GM19463 (cell line): Measurements from ENCODE around the gene MMP24OS.
"Not testable (repeated sequence)": the region's sequence is repeated elsewhere in the genome, so short reads cannot be mapped to it uniquely, and the experiment has no call there.

Experiments
- ATAC-seq: cut with Tn5 transposase; IDR thresholded peaks from one replicate; pipeline ENCODE4 v1.9.1; 2021; ENCODE audit warnings: mild to moderate bottlenecking, moderate library complexity; ENCODE audit not compliant: unreplicated experiment

Gene MMP24OS

DNA sequence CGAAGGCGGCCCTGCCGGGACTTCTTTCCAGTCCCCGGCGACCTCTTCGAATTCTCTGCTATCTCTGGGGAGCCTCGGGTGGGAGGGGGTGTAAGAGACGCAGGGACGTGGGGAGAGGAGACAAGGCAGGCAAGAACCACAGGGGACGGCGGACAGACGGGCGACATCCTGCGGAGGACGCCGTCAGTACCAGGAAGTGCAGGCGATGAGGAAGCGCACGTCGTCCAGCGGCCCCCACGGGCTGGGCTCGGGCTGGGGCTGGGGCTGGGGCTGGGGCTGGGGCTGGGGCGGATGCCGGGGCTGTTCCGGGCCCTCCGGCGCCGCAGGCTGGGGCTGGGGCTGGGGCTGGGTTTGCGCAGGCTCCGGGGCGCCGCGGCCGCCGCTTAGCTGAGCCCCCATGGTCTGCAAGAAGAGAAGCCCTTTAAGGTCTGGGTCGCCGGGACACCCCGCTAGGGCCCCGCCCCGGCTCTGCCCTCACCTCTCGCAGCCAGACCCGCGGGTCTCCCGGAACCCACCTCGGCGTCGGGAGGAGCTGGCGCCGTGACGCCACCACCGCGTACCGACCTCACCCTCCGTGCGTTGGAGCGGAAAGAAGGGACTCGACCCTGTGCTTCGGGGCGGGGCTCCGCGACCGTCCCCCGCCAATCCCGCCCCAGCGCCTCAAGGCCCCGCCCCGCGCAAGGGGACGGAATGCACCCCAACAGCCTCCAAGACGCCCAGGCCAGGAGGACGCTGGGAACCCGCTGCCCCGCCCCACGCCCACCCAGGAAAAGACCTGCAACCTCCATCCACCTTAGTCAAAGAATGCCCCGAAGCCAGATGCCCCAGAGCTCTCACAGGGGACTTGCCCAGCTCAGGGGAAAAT, at the start of gene MMP24OS:
Gene MMP24OS, minus strand, starts transcription at position 592 of the 865 bp plus-strand sequence. Its CDS starts 193 bp downstream, at position 399.
- ATAC-seq: peak; percentile 83

DNA sequence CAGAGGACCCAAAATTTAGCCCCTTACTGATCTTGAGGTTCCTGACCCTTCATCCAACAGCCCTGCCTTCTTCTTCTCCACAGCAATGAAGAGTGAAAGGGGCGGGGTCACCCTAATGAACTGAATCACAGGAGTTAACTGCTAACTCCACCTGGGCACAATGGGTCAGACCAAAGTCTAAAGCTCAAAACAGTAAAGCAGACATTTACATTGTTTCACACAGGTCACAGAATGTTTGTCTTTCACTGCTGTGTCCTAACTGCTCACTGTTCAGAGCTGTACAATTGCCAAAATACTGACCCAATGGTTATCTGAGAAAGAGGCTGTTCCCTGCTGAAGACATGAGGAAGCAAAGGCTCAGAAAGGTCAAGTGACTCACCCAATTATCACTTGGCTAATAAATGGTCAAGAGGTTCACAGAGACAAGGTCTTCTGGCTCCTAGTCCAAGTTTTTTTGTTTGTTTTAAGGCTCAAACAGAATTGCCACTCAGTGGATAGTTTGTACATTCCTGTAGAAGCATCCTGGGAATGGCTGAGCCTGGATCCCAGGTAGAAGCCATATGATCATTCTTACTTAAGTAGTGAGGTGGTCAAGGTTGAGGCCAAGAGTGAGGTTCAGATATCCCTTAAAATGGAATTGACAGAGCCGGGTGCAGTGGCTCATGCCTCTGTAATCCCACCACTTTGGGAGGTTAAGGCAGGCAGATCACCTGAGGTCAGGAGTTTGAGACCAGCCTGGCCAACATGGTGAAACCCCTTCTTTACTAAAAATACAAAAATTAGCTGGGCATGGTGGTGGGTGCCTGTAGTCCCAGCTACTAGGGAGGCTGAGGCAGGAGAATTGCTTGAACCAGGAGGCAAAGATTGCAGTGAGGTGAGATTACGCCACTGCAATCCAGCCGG, 49.4 kb upstream of the MMP24OS start:
- ATAC-seq: no peak

DNA sequence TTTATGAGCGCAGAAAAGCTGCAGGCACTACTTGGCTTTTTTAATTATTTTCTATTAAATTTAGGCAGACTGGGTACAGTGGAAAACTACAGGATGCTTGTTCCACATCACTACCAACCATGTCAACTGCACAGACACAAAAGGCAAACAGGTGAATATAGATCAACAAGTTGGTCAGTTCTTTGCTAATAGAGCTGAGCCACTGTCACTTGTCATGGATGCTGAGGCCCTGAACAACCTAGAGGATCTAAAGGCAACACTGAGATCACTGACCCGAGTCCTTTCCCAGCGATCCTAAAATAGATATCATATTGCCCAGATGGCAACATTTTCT, 48.8 kb upstream of the MMP24OS start:
- ATAC-seq: no peak

DNA sequence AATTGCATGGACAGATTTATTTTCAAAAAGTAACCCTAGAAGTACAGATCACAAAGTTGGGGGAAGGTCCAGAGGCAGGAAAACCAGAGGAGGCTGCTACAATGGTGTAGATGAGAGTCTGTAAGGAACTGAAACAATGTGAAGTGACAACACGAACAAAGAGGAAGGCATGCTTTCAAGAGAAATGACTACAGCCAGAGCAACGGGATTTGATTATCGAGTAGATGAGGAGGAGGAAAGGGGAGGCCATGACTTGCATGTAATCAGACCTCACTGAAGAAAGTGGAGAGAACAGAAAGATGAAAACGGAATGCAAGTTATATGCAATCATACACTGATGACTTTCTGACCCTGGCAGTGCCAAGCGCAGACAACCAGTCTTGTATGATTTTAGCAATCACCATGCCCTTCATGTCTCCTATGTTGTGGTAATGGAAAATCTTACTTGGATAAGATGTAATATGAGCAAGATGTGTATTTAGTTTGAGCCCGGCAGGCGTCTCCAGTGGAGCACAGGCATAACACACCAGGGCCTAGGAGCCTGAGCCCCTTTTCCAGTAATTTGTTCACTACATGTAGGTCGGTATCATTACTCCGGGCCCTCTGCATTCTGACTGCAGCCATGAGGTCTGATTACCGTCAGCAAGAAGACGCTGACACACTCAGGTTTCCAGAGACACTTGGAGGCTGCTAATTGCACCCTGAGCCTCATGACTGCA, 48.3 kb upstream of the MMP24OS start:
- no peak for ATAC-seq

DNA sequence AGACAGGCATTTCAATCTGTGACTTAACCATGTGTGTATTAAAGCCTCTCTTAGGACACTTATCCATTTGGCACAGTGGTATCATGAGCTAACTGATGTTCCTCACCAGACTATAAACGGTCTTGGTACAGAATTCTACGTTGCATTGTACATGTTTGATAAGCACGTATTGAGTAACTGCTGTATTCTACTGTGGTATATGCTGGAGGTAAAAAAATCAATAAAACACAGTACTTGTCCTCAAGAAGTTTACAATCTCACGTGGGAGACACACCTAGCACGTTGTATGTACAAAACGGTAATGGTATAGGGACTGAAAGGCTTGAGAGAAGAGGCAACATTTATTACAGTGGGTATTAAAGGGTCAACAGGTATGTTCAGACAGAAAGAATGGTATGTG, 47.5 kb upstream of the MMP24OS start:
- no peak for ATAC-seq

DNA sequence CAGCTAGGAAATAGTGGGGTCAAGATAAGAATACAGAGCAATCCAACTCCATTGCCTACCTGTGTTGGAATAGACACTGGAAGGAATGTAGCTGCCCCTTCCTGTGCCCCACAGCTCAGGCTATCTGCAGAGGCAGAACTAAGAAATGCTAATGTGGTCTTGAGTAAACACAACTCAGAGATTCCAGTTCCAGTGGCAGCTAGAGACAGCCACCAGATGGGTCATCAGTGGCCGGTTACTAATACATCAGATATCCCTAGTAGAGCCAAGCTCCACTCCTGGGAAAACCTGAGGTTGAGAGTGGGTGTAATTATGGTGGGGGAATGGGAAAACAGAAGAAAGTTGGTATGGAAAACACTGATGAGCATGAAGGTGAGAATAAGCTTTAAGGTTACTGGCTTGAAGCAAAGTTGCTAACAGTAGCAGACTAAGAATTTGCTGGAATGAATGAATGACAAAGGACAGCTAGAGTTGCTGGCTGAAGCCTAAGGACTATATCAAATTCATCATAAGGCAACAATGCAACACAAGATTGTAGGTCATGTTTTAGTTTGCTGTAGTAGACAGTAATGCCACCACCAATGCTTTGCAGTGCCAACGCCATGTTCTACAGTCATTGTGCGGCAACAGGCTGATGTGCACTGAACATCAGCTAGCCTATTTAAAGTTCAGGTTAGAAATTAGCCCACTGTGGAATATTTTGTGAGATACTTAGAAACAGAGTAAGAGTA, 42.6 kb upstream of the MMP24OS start:
- ATAC-seq: no peak

DNA sequence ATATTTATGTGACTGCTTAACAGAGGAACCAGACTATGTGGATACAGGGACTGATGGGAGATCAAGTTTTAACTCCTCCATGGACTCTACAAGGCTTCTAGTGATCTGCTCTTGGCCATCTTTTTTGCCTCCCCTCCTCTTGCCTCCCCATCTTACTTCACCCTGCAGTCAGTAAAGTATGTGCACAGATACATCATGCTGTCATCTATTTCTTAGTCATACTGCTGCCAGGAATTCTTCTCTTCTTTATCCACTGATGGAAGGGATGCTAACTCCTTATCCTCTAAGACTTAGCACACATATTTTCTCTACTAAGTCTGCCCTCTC, 41.9 kb upstream of the MMP24OS start:
- no peak for ATAC-seq

DNA sequence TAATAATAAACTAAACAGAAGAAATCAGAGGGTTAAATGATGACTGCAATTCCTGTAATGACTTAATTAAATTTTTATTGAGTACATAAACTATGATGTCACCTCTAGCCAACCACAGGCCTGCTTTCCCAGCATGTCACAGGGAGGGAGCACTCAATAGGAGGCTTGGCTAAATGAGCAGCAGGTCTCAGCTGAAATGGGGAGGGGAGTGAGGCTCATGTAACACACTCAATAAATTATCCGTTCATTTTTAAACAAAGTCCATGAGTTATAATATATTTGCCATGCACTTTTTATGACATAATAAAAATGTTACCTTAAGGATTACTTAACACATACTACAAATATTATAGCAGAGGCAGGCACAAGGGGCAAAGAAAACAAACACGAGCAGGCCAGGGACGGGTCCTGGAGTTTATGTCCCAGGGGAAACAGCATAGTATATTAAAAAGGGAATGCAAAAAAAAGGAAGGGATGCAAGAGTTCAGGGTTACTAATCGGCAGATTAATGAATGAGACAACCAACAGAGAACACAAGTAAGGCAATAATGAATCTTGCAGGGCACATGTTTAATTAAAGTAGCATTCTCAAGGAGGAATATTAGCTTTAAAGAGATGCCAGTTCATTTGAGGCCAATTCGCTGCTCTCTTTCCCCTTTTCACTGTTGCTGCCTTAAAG, 41.4 kb upstream of the MMP24OS start:
- ATAC-seq: no peak

DNA sequence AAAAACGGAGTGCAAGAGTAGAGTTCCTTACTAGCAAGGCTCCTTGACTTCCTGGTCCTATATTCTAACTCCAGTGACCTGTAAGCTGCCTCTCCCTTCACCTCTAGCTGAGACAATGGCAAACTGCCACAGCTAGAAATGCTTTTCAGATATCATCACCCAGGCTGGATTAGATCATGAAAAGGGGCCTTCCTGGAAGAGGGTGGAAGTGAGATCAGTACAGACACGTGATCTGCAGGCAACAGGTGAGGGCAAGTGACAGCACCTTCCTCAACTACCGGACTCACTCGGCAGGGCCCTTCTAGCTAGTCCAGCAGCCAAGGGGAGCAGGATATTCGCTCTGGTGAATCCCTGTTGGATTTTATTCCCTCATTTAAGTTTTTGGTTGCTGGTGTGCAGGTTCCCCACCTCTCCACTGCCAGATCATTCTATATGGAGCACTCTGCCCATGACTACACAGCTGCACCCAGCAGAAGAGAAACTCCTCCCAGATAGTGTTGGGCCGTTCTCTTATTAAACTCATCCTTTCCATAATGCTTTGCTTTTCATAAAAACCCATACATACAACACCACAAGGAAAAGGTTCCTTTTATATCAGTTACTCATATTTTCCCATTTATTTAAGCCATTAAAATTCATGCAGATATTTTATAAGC, 40.7 kb upstream of the MMP24OS start:
- ATAC-seq: no peak

DNA sequence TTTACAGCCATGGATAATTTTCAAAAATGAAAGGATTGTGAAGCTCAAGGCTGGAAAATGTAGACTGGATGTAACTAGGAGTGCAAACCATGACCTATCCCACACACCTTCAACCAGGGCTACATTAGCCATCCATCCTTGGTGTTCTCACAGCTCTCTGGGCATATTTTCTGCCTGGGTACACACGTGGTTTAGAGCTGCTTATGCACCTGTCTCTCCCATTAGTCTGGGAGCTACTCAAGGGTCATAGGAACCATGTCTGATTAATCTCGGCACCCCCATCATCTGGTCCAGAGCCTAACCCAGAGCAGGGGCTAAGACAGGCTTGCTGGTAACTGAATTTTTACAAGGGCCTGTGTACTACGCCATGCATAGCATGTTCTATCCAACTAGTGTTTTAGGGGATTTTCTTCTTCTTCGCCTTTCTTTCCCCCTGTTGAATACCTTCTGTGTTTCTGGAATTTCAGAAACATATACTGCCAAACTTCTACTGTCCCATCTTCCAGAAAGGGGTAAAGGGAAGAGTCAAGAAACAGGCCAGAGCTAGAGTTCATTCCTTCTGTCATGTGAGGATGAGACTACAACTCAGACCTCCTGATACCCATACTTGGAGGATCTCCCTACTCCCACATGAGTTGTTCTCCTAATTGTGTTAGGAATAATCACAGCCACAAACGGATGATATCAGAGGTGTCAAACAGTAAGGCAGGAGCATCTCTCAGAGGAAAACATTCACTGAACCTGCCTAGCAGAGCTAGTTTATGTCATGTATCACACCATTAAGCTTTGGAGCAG, 39.7 kb upstream of the MMP24OS start:
- ATAC-seq: no peak

DNA sequence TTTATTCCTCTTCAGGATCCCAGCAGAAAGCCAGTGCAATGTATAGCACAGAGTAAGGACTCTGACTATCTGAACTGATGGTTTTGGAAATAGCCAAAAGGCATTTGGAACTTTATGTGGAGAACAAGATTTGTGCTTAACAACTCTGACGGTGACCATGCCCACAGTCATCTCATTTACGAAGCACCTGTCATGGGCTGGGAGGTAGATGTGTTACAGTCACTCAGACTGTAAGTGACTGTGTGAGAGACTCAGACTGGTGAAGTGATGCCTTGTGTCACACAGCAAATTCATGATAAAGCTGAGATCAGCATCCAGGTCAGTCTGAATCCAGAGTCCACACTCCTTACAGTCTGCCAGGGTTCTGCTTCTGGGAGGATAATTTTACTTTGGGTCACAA, 38.2 kb upstream of the MMP24OS start:
- no peak for ATAC-seq

DNA sequence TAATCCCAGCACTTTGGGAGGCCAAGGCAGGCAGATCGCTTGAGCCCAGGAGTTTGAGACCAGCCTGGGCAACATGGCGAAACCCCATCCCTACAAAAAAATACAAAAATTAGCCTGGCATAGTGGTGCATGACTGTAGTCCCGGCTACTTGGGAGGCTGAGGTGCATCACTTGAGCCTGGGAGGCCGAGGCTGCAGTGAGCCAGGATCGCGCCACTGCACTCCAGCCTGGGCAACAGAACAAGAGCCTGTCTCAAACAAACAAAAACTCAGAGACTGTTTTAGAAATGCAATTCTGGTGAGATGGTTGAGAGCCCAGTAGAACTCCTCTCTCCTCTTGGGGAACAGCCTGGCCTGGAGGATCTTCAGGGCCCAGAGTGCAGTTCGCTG, 37.7 kb upstream of the MMP24OS start:
- ATAC-seq: not testable (repeated sequence)

DNA sequence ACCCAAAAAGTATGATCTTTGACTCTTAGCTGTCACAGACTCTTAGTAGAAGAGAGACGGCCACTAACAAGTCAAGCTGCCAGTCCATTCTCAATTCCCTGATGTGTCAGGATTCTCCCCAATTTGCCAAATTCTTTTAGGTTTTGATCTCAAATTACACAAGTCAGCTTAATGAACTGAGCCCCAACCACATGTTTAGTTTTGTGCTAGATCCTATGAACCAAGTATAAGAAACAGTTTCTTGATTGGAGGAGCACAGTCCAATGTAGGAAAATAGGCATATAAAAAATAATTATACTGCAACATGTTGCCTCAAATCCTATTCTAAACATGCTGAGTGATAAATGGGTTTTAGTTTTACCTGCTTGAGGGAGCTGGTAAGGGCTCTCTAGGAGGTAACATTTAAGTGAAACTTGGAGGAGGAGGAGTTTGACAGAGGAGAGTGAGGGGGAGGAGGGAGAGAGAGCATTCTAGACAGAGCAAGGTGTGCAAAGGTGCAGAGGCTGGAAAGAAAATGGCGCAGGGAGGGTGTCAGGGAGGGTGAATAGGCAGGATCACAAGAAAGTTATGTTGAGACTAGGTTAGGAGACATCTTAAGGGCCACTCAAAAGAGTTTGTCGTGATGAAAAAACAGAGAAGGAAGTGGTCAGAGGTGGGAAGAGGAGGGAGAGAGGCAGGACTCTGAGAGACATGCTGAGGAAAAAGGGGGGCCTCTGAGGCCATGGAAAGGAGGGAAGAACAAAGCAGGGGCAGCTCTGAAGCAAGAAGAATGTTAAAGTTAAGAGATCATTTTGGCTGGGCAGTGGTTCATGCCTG, 37.1 kb upstream of the MMP24OS start:
- ATAC-seq: no peak

DNA sequence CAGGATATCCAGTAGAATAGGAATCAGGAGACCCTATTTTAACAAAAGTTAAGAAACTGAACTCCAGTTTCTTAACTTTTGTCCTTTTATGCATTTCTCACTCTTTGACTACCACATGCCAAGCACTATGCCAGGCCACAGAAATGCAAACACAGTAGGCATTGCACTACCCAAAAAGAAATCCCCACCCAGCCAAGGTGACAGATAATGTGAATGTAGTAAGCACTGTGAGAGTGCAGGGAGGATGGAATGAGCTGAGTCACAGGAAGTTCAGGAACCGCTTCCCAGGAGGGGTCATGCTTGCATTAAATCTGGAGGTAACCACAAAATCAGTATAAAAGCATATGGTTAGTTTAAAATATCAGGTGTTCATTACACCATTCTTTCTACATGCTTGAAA, 34.4 kb upstream of the MMP24OS start:
- no peak for ATAC-seq

DNA sequence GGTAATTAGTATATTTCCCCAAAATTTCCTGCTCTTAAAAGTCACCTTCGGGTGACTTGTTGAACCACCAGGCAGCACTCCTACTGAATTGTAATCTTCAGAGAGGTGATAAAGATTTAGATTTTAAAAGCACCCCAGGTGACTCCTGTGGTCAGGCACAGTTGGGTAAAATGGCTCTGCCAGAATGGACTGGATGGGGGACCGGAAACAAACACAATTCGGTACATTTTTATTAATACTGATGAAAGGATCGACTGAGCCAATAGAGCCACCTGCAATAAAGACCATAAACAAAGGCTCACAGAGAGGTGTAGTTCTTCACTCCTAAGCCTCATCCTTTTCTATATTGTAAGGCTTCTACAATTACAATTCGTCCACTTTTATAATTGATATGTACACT, 33.9 kb upstream of the MMP24OS start:
- no peak for ATAC-seq

DNA sequence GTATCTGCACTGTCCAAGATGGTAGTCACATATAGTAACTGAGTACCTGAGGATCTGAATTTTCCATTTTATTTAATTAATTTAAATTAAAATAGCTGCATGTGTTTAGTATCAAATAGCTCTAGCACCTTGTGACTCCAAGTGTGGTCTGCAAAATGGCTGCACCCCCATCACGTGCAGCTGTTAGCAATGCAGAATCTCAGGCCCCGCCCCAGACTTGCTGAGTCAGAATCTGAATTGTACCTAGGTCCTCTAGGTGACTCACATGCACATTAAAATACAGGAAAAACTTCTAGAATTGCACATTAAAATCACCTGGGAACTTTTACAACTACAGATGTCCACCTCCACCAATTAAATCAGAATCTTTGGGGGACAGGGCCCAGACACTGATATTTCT, 33.5 kb upstream of the MMP24OS start:
- no peak for ATAC-seq

DNA sequence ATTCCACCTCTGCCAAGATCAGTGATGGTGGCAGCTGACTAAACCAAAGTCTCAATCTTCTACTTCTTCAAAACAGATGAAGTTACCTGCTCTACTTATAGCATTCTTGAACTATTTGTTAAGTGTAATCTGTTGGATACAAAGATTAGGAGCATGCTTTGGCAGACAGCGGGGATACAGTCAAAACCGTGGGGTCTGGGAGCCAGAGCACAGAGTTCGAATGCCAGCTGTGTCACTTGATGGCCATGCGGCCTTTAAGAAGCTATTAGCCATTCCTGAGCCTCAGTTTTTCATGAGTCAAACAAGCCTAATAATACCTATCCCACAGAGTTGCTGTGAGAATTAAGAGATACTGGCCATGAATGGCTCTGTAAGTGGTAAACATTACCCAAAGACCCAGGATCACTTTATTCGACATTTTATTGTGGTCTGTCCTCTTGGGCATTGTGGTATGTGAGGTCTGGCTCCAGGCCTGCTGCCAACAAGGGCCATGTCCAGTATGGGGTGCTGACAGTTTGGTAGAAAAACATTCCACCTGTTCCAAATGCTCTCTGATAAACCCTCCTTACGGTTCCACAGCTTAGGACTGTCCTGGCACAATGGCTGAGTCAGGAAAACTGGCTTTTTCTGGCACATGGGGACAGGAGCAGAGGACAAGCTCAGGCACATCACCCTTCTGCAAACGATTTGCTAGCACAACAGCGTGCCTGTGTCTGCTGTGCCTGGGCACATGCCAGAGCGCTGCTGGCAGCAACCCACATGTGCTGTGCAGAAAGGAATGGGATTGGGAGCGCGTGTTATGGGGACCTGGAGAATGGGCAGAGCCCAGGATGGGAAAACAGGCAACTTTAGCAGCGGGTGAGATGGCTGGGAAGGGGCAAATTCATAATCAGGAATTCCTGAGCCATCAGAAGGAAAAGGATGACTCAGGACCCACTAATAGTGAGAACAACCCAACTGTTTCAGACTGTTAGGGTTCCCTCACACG, 30.0 kb upstream of the MMP24OS start:
- ATAC-seq: no peak
